Mesothelial cell of epicardium (in vitro differentiated cells): ENCODE data around the gene ARRB1. TPM values are rescaled to one million over a fixed set of nuclear protein-coding genes. Genes with fewer than 3 reads are reported as not detected.

Experiments used
- DNase-seq, 2 experiments: peaks; one replicate each; pipeline ENCODE4 v3.0.0; 2021; ENCODE audit warnings: low spot score in 2 of 2; ENCODE audit not compliant: unreplicated experiment in 2 of 2
- H3K27ac Mint-ChIP-seq: 2 replicates; pipeline ENCODE4 v1.8.0; 2021; ENCODE audit warnings: mixed read lengths
- H3K27me3 Mint-ChIP-seq: 2 replicates; pipeline ENCODE4 v1.8.0; 2021; ENCODE audit warnings: low read depth, mixed read lengths
- H3K36me3 Mint-ChIP-seq: 2 replicates; pipeline ENCODE4 v1.8.0; 2021; ENCODE audit warnings: mixed read lengths
- H3K4me1 Mint-ChIP-seq: 2 replicates; pipeline ENCODE4 v1.8.0; 2021; ENCODE audit warnings: mixed read lengths
- H3K4me3 Mint-ChIP-seq: 2 replicates; pipeline ENCODE4 v1.8.0; 2021; ENCODE audit warnings: mild to moderate bottlenecking, moderate library complexity, mixed read lengths
- H3K9me3 Mint-ChIP-seq: 2 replicates; pipeline ENCODE4 v1.8.0; 2021; ENCODE audit warnings: mixed read lengths
- total RNA-seq: library from RNA; stranded (reverse); gene quantifications from 3 replicates; pipeline ENCODE4 v1.2.1, GENCODE V29; 2021
- TF ChIP-seq, protein P1 (sequence below): fragments of 200-600 bp; sonication (generic); IDR thresholded peaks from one replicate; pipeline ENCODE4 v1.5.0; 2021; ENCODE audit warnings: antibody characterized with exemption; ENCODE audit not compliant: unreplicated experiment

The ARRB1 gene
- total RNA-seq, 1 donor from 2014 or later: 17.5 TPM

DNA sequence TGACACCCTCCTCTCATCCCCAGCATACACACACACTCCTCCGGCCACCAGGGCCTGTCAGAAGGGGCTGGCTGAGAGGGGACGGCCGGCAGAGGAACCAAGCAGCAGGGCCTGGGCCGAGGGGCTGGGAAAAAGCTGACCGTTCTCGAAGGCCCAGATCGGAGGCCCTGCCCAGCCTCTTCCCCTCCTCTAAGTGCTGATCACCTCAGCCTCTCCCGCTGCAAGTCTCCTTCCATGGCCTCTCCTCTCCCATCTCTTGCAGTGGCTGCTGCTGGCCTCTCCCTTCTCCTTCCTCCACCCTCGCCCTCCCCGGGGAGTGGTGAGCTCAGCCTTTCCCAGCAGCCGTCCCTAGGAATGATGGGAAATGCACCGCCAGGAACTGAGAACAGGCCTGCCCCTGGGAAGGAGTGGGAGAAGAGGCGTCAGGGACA lies 39.6 kb downstream of the ARRB1 start:
- H3K36me3 Mint-ChIP-seq: peaks cover 3% of the 10 kb centered on the region
- no peaks in the 10 kb centered on the region for H3K27me3 Mint-ChIP-seq
- TF ChIP-seq, protein P1, sequence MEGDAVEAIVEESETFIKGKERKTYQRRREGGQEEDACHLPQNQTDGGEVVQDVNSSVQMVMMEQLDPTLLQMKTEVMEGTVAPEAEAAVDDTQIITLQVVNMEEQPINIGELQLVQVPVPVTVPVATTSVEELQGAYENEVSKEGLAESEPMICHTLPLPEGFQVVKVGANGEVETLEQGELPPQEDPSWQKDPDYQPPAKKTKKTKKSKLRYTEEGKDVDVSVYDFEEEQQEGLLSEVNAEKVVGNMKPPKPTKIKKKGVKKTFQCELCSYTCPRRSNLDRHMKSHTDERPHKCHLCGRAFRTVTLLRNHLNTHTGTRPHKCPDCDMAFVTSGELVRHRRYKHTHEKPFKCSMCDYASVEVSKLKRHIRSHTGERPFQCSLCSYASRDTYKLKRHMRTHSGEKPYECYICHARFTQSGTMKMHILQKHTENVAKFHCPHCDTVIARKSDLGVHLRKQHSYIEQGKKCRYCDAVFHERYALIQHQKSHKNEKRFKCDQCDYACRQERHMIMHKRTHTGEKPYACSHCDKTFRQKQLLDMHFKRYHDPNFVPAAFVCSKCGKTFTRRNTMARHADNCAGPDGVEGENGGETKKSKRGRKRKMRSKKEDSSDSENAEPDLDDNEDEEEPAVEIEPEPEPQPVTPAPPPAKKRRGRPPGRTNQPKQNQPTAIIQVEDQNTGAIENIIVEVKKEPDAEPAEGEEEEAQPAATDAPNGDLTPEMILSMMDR: no peak
- DNase-seq: no peak
- peaks cover 3% of the 10 kb centered on the region for H3K9me3 Mint-ChIP-seq
- H3K4me3 Mint-ChIP-seq: no peak overlapping the region
- peak overlapping the region; percentile 25 for H3K27ac Mint-ChIP-seq
- peaks cover 11% of the 10 kb centered on the region for H3K4me1 Mint-ChIP-seq

- H3K27ac Mint-ChIP-seq: no peak overlapping the region
- H3K27me3 Mint-ChIP-seq: no peaks in the 10 kb centered on the region
- TF ChIP-seq, protein P1: no peak
- no peak for DNase-seq
- H3K9me3 Mint-ChIP-seq: peaks cover 3% of the 10 kb centered on the region
- no peak overlapping the region for H3K4me3 Mint-ChIP-seq
- H3K4me1 Mint-ChIP-seq: peaks cover 11% of the 10 kb centered on the region
- H3K36me3 Mint-ChIP-seq: peaks cover 3% of the 10 kb centered on the region
Measured at GRCh38 chr11:75308986-75309385, 42.5 kb downstream of the ARRB1 start.

DNA sequence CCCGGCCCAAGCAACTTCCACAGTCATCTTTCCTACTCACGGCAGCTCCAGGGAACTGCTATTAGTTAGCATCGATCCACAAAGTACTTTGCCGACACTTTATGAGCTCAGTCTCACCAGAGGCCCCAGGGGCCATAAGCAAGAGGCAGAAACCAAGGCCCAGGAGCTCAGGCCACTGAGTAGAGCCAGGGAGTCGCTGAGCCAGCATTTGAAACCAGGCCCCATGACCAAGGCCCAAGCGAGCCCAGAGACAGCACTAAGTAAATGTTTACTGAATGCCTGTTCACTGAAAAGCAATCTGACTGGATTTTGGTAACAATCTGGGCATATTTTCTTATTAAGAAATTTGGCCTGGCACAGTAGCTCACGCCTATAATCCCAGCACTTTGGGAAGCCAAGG lies 43.3 kb downstream of the ARRB1 start:
- peaks cover 14% of the 10 kb centered on the region for H3K4me1 Mint-ChIP-seq
- TF ChIP-seq, protein P1: no peak
- H3K27ac Mint-ChIP-seq: no peak overlapping the region
- no peak for DNase-seq
- H3K9me3 Mint-ChIP-seq: peaks cover 3% of the 10 kb centered on the region
- H3K27me3 Mint-ChIP-seq: no peaks in the 10 kb centered on the region
- H3K36me3 Mint-ChIP-seq: peaks cover 3% of the 10 kb centered on the region
- no peak overlapping the region for H3K4me3 Mint-ChIP-seq

- H3K36me3 Mint-ChIP-seq: no peaks in the 10 kb centered on the region
- no peaks in the 10 kb centered on the region for H3K9me3 Mint-ChIP-seq
- no peak overlapping the region for H3K27ac Mint-ChIP-seq
- H3K4me3 Mint-ChIP-seq: no peak overlapping the region
- no peak for DNase-seq
- TF ChIP-seq, protein P1: no peak
- H3K27me3 Mint-ChIP-seq: no peaks in the 10 kb centered on the region
- H3K4me1 Mint-ChIP-seq: peaks cover 9% of the 10 kb centered on the region
Measured at GRCh38 chr11:75307058-75307457, 44.4 kb downstream of the ARRB1 start.

DNA sequence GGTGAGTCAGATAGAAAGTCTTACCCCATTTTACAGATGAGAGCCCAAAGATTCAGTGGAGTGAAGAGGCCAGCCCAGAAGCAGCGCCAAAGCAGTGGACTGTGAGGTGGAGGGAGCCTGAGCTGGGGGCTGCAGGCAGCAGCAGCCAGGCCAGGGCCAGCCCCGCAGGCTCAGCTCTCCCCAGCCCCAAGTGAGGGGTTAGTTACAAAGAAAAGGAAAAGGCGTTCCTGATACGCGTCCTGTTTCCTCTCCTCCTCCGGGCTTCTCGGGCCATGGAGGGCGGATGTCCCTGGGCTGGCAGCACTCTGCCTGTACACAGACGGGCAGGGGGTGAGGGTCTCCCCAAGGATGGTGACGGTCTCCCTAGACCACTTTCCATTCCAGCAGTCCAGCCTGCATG lies 44.9 kb downstream of the ARRB1 start:
- H3K9me3 Mint-ChIP-seq: no peaks in the 10 kb centered on the region
- no peaks in the 10 kb centered on the region for H3K27me3 Mint-ChIP-seq
- peaks cover 6% of the 10 kb centered on the region for H3K4me1 Mint-ChIP-seq

DNA sequence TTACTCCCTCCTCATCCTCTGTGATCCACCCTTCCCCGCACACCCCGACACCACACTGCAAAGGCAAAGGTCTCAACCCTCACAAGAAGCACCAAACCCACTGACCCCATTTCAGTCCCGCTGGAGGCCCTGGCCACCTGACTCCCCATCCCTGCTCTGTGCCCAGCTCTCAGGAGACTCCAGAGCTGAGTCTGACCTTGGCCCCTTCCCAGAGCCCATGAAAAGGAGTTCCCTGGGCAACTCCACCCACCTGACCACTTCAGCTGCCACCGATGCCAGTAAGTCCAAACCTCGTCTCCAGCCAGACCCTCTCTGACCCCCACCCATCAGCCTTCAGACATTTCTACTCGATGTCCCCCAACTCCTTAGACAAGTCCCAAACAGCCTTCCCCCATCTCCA lies 45.5 kb downstream of the ARRB1 start:
- H3K4me1 Mint-ChIP-seq: peaks cover 3% of the 10 kb centered on the region
- DNase-seq: no peak
- no peaks in the 10 kb centered on the region for H3K36me3 Mint-ChIP-seq
- no peak overlapping the region for H3K4me3 Mint-ChIP-seq
- H3K27me3 Mint-ChIP-seq: no peaks in the 10 kb centered on the region
- no peak overlapping the region for H3K27ac Mint-ChIP-seq
- H3K9me3 Mint-ChIP-seq: no peaks in the 10 kb centered on the region
- TF ChIP-seq, protein P1: no peak

More for the DNA sequence above, 44.9 kb downstream of the ARRB1 start:
- no peak overlapping the region for H3K4me3 Mint-ChIP-seq
- no peak overlapping the region for H3K27ac Mint-ChIP-seq
- DNase-seq: no peak
- H3K36me3 Mint-ChIP-seq: no peaks in the 10 kb centered on the region
- TF ChIP-seq, protein P1: no peak
